K562 (cell line): Measurements from ENCODE around the gene PLA2G4A. TPM values are rescaled to one million over a fixed set of nuclear protein-coding genes. Genes with fewer than 3 reads are reported as not detected.

ENCODE experiments used
- ATAC-seq: fragments of 200-7000 bp; cut with Tn5 transposase; 3 replicates; pipeline ENCODE4 v1.9.1; 2020; ENCODE audit warnings: moderate library complexity
- BruUV-seq: library from RNA; stranded (reverse); fragments of 400-500 nt; replicated peaks from 2 replicates; lab custom pipeline; 2021; lab: Mats Ljungman, UMichigan
- CTCF ChIA-PET: fragments of 300-600 bp; formaldehyde crosslinking; extraction: SDS; loops from one replicate; lab custom pipeline; 2021; ENCODE audit warnings: low intra/inter-chr PET ratio; lab: Yijun Ruan, JAX
- POLR2A ChIA-PET: fragments of 300-600, 350-650 bp; sonication (Branson Sonifier 250); formaldehyde crosslinking; extraction: SDS; loops from one replicate; lab custom pipeline; 2021; ENCODE audit warnings: antibody characterized with exemption, inconsistent platforms; lab: Yijun Ruan, JAX
- DNase-seq, 4 experiments: peaks; one replicate each; pipeline versions ENCODE4 v3.0.0 to v3.0.0-alpha.2; 2011 to 2018; ENCODE audit warnings: low spot score in 3 of 4, mixed read lengths in 3 of 4; ENCODE audit errors: extremely low read depth in 1 of 4
- FAIRE-seq: peaks from 2 replicates; lab custom pipeline; 2011; peaks lifted over from hg19 to GRCh38; lab: Jason Lieb, UNC
- H2AFZ ChIP-seq: 2 replicates; pipeline ENCODE4 v1.6.0; 2011; ENCODE audit warnings: low read depth, low read length, control low read depth, inconsistent platforms
- H3K27ac ChIP-seq: fragments of 200-600 bp; 3 replicates; pipeline ENCODE4 v1.8.0; 2011; ENCODE audit warnings: low read depth, mild to moderate bottlenecking, control low read depth, inconsistent platforms, low read length, moderate library complexity, mixed read lengths; ENCODE audit errors: extremely low read depth
- H3K27me3 ChIP-seq, 2 experiments: fragments of 300-600 bp in 1 of 2; 2 replicates in 1 of 2; 3 replicates in 1 of 2; pipeline versions ENCODE4 v1.6.0 to v1.8.0; 2011; ENCODE audit warnings: inconsistent platforms in 2 of 2, low read length in 2 of 2, mild to moderate bottlenecking in 1 of 2, mixed read lengths in 1 of 2, moderate library complexity in 1 of 2; ENCODE audit not compliant: control insufficient read depth in 2 of 2, insufficient read depth in 2 of 2
- H3K36me3 ChIP-seq: fragments of 300-600 bp; 3 replicates; pipeline ENCODE4 v1.8.0; 2011; ENCODE audit warnings: mild to moderate bottlenecking, low read length, inconsistent platforms; ENCODE audit not compliant: control insufficient read depth, insufficient read depth
- H3K4me1 ChIP-seq, 2 experiments: fragments of 200-600 bp in 1 of 2; replicated peaks in 1 of 2; 2 replicates in 1 of 2; 3 replicates in 1 of 2; pipeline versions ENCODE4 v1.5.1 to v1.8.0; 2011; ENCODE audit warnings: inconsistent platforms in 2 of 2, low read length in 2 of 2, mild to moderate bottlenecking in 1 of 2, mixed read lengths in 1 of 2, moderate library complexity in 1 of 2; ENCODE audit not compliant: control insufficient read depth in 2 of 2, insufficient read depth in 2 of 2
- H3K4me2 ChIP-seq: 2 replicates; pipeline ENCODE4 v1.6.1; 2011; ENCODE audit warnings: low read length, control low read depth, inconsistent platforms, mixed read lengths; ENCODE audit not compliant: insufficient read depth
- H3K4me3 ChIP-seq: fragments of 200-600 bp; sonication (generic), shearing (Covaris generic); 2 replicates; pipeline ENCODE4 v1.5.1; 2016; ENCODE audit warnings: control low read depth, inconsistent platforms
- H3K79me2 ChIP-seq: fragments of 200-600 bp; 3 replicates; pipeline ENCODE4 v1.8.0; 2011; ENCODE audit warnings: low read length, inconsistent platforms; ENCODE audit not compliant: control insufficient read depth, insufficient read depth
- H3K9ac ChIP-seq, 2 experiments: 2 replicates each; pipeline versions ENCODE4 v1.6.0 to v1.6.1; 2011; ENCODE audit warnings: low read depth in 2 of 2, low read length in 2 of 2, control low read depth in 1 of 2, inconsistent platforms in 1 of 2, mild to moderate bottlenecking in 1 of 2, mixed read lengths in 1 of 2; ENCODE audit not compliant: insufficient read depth in 1 of 2
- H3K9me1 ChIP-seq: one replicate; pipeline ENCODE4 v1.6.0; 2011; ENCODE audit warnings: inconsistent platforms, mild to moderate bottlenecking, low read length, moderate library complexity; ENCODE audit not compliant: control insufficient read depth, insufficient read depth
- H3K9me3 ChIP-seq: replicated peaks from 2 replicates; pipeline ENCODE4 v1.5.1; 2011; ENCODE audit warnings: low read depth, low read length, inconsistent platforms; ENCODE audit not compliant: control insufficient read depth, insufficient read depth
- H4K20me1 ChIP-seq: replicated peaks from 2 replicates; pipeline ENCODE4 v1.6.1; 2011; ENCODE audit warnings: low read length, inconsistent platforms, mixed read lengths; ENCODE audit not compliant: control insufficient read depth, insufficient read depth
- ATF7 ChIP-seq: fragments of 450-650 bp; IDR thresholded peaks from 2 replicates; pipeline ENCODE4 v1.7.1; 2014; ENCODE audit warnings: mild to moderate bottlenecking, moderate library complexity
- BDP1 ChIP-seq: IDR thresholded peaks from 3 replicates; pipeline ENCODE4 v1.6.1; 2011; ENCODE audit not compliant: insufficient read length, insufficient read depth
- BMI1 ChIP-seq: fragments of 150-350 bp; IDR thresholded peaks from 2 replicates; pipeline ENCODE4 v1.6.1; 2014; ENCODE audit warnings: low read length
- CTBP1 ChIP-seq: fragments of 450-650 bp; IDR thresholded peaks from 2 replicates; pipeline ENCODE4 v1.6.1; 2016; ENCODE audit warnings: borderline replicate concordance
- EP300 ChIP-seq: IDR thresholded peaks from 2 replicates; pipeline ENCODE4 v1.6.1; 2012; ENCODE audit warnings: low read length, improper control_type of control experiment
- FOXM1 ChIP-seq, 2 experiments: fragments of 450-650 bp in 1 of 2; sonication (generic) in 1 of 2; formaldehyde crosslinking in 1 of 2; IDR thresholded peaks; 2 replicates each; pipeline versions ENCODE4 v1.6.1 to v1.9.0; 2017 to 2022; ENCODE audit warnings: low read depth in 2 of 2, mild to moderate bottlenecking in 2 of 2, missing genetic modification reagents in 1 of 2, moderate library complexity in 1 of 2
- MCM7 ChIP-seq, 2 experiments: fragments of 450-650 bp; IDR thresholded peaks; 2 replicates each; pipeline ENCODE4 v1.6.1; 2016 to 2018
- NUFIP1 ChIP-seq: fragments of 450-650 bp; IDR thresholded peaks from 2 replicates; pipeline ENCODE4 v1.6.1; 2018; ENCODE audit not compliant: partially characterized antibody
- POLR2AphosphoS5 ChIP-seq: IDR thresholded peaks from 2 replicates; pipeline ENCODE4 v1.6.1; 2011; ENCODE audit warnings: mild to moderate bottlenecking, low read depth, low read length, moderate library complexity; ENCODE audit not compliant: control insufficient read depth, insufficient read depth
- RAD21 ChIP-seq, 2 experiments: fragments of 250-450 bp in 1 of 2; fragments of 450-650 bp in 1 of 2; sonication (Bioruptor Pico) in 1 of 2; formaldehyde crosslinking in 1 of 2; IDR thresholded peaks in 1 of 2; conservative IDR thresholded peaks in 1 of 2; 2 replicates each; pipeline versions ENCODE4 v1.4.0 to v1.8.0; 2020 to 2022; ENCODE audit warnings: mild to moderate bottlenecking in 2 of 2, moderate library complexity in 1 of 2
- RBM15 ChIP-seq: fragments of 200-400 bp; formaldehyde crosslinking; IDR thresholded peaks from 2 replicates; pipeline ENCODE4 v1.6.1; 2018; ENCODE audit warnings: mild to moderate bottlenecking, low read length, moderate library complexity; ENCODE audit not compliant: insufficient read depth
- SNAPC5 ChIP-seq: fragments of 250-450 bp; sonication (Bioruptor Pico); IDR thresholded peaks from 2 replicates; pipeline ENCODE4 v1.8.0; 2021; ENCODE audit warnings: moderate library complexity, mild to moderate bottlenecking, inconsistent platforms
- SP1 ChIP-seq: sonication (generic); formaldehyde crosslinking; IDR thresholded peaks from 2 replicates; pipeline ENCODE4 v1.8.1; 2022; ENCODE audit warnings: mild to moderate bottlenecking, missing genetic modification reagents
- TCF15 ChIP-seq: fragments of 250-450 bp; sonication (Bioruptor Pico); IDR thresholded peaks from 2 replicates; pipeline ENCODE4 v1.8.0; 2022; ENCODE audit warnings: moderate library complexity, mild to moderate bottlenecking, inconsistent platforms
- TEAD2 ChIP-seq: fragments of 450-650 bp; IDR thresholded peaks from 2 replicates; pipeline ENCODE4 v1.6.1; 2016; ENCODE audit warnings: missing genetic modification characterization, control low read depth, missing compliant biosample characterization
- ZFP91 ChIP-seq: sonication (generic); formaldehyde crosslinking; IDR thresholded peaks from 2 replicates; pipeline ENCODE4 v1.8.0; 2022; ENCODE audit warnings: mild to moderate bottlenecking, missing genetic modification reagents
- ZNF143 ChIP-seq: sonication (generic); formaldehyde crosslinking; IDR thresholded peaks from 2 replicates; pipeline ENCODE4 v1.9.0; 2022; ENCODE audit warnings: mild to moderate bottlenecking, missing genetic modification reagents
- ZNF146 ChIP-seq: IDR thresholded peaks from one replicate; pipeline ENCODE4 v1.6.1; 2018; ENCODE audit warnings: missing compliant biosample characterization; ENCODE audit not compliant: unreplicated experiment
- ZNF23 ChIP-seq: fragments of 250-450 bp; sonication (Bioruptor Pico); IDR thresholded peaks from 2 replicates; pipeline ENCODE4 v1.4.0; 2020; ENCODE audit warnings: mild to moderate bottlenecking
- WGBS: fragments of 100-300 bp; shearing (Covaris generic); methylation state at CpG from one replicate; pipeline ENCODE4 v1.1.6; 2016; ENCODE audit warnings: low coverage, mixed read lengths; ENCODE audit not compliant: insufficient coverage; ENCODE audit errors: missing lambda C conversion rate; 5-methylcytosine and 5-hydroxymethylcytosine counted together
- in situ Hi-C: fragments of 300-500 bp; cut with MboI; formaldehyde crosslinking; loops from 4 replicates; pipeline ENCODE4 v1.15.0; 2018; ENCODE audit warnings: inconsistent platforms, mixed read lengths
- intact Hi-C: fragments of 100-400 bp; cut with micrococcal nuclease; formaldehyde crosslinking; loops from 2 replicates; pipeline ENCODE4 v1.14.2; 2022
- polyA plus RNA-seq, 8 experiments: library from polyadenylated mRNA; depleted of rRNA in 4 of 8; stranded (reverse) in 5 of 8; unstranded in 3 of 8; fragments of >200 nt; fragmentation: Nextera tagmentation in 2 of 8; fragmentation: Illumina TruSeq in 1 of 8; extraction: Ambion mirVana in 2 of 8; extraction: Trizol in 1 of 8; gene quantifications; 2 replicates each; pipeline versions ENCODE4 v1.2.1 to v1.2.3, GENCODE V29; 2011 to 2014; ENCODE audit warnings: inconsistent platforms in 1 of 8, missing spikeins in 1 of 8
- total RNA-seq, 7 experiments: library from RNA; depleted of rRNA in 6 of 7; stranded (reverse); fragments of >200 nt in 6 of 7; fragmentation: Illumina TruSeq in 2 of 7; extraction: Trizol in 2 of 7; gene quantifications; 2 replicates each; pipeline versions ENCODE4 v1.2.1 to v1.2.3, GENCODE V29; 2011 to 2021; ENCODE audit warnings: low replicate concordance in 1 of 7

Gene PLA2G4A
- total and polyA plus RNA-seq, 9 of the 15 experiments (the other 6 are each of a cell fraction or from before 2014, with no cell fraction given) = 0.04 to 0.71 (median 0.22) TPM; not detected in 4

DNA sequence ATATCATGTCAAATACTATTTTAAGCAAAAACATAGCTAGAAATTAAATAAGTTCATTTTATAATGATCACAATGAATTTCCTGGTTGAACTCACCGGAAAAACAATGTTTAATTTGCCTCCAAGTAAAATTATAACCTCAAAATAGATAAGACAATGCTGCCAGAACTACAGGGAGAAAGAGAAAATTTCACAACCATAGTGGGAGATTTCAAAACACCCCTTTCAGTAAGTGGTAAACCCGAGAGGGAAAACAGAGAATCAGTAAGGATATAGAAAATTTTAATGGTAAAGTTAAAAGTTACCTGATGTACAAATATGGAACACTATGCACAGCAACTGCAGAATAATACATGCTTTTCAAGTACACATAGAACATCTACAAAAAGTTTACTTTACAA, 43.2 kb upstream of the PLA2G4A start:
- no peak for FAIRE-seq
- H3K27me3 ChIP-seq = no peaks in the 10 kb centered on the region
- in situ Hi-C loops = no loop called here
- no peak for ATAC-seq
- H3K79me2 ChIP-seq = no peaks in the 10 kb centered on the region
- H2AFZ ChIP-seq = no peak overlapping the region
- no peaks in the 10 kb centered on the region for H3K4me1 ChIP-seq
- no TSS peak for BruUV-seq
- H3K4me2 ChIP-seq = no peak overlapping the region
- POLR2A ChIA-PET = no interaction called here
- H3K9me3 ChIP-seq = peaks cover 2% of the 10 kb centered on the region; the same call in 1 of the 2 replicates
- no peak for DNase-seq
- CTCF ChIA-PET = no interaction called here
- intact Hi-C loops = no loop called here
- H3K9ac ChIP-seq = no peak overlapping the region
- no peaks in the 10 kb centered on the region for H3K9me1 ChIP-seq
- H4K20me1 ChIP-seq = no peaks in the 10 kb centered on the region
- no peak overlapping the region for H3K27ac ChIP-seq
- WGBS = 0% methylated on average over 2 of the region's 2 CpGs
- H3K4me3 ChIP-seq = no peak overlapping the region
- H3K36me3 ChIP-seq = no peaks in the 10 kb centered on the region
- no peak for TF ChIP-seq ZNF143 (CRISPR knock-in tag)
- no peak for TF ChIP-seq ZNF146 (CRISPR knock-in tag)
- TF ChIP-seq TCF15 (CRISPR knock-in tag) = no peak
- TF ChIP-seq ATF7 = no peak
- no peak for TF ChIP-seq SP1
- no peak for TF ChIP-seq TEAD2 (tag)
- no peak for TF ChIP-seq RAD21 (CRISPR knock-in tag; conservative IDR thresholded peaks at IDR 0.05 in 1 of 2, IDR thresholded peaks at IDR 0.05 in 1 of 2)
- TF ChIP-seq POLR2AphosphoS5 = no peak
- no peak for TF ChIP-seq BDP1
- TF ChIP-seq MCM7 (IDR thresholded peaks at IDR 0.05) = no peak
- no peak for TF ChIP-seq RBM15
- TF ChIP-seq SNAPC5 (CRISPR knock-in tag) = no peak
- TF ChIP-seq EP300 = no peak
- no peak for TF ChIP-seq ZNF23 (CRISPR knock-in tag)
- no peak for TF ChIP-seq BMI1
- no peak for TF ChIP-seq NUFIP1
- TF ChIP-seq CTBP1 = no peak
- no peak for TF ChIP-seq ZFP91
- no peak for TF ChIP-seq FOXM1 (IDR thresholded peaks at IDR 0.05; ENCODE audit: low read depth)
- no peak for TF ChIP-seq FOXM1 (CRISPR knock-in tag; IDR thresholded peaks at IDR 0.05; ENCODE audit: low read depth)
